Measurements from ENCODE around the gene CPEB4.

CPEB4 gene

DNA sequence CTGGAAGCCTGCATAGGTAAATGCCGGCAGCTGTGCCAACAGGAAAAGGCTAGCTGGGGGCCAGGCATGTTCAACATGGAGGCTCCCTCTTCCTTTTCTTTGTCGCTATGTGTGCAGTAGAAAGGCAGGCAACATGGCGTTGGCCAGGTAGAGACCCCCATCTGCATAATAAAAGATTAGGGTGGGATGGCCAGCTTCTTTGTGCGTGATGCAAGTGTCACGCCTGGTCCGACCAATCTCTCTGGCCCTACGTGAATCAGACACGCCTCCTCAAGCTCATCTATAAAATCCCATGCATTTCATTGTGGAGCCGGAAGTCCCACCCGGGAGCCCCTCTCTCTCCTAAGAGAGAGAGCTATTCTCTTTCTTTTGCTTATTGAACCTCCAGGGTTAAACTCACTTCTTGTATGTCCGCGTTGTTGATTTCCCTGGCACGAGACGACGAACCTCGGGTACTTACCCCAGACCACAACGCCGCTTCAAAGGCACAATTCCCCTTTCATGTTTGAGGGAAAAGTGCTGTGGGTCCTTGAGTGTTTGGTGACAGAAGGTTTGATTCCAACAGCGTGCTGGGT is 75.8 kb downstream of the CPEB4 start:
- DNase-seq (ENCODE audit: low spot score) = no peak
- TF ChIP-seq, protein P1, sequence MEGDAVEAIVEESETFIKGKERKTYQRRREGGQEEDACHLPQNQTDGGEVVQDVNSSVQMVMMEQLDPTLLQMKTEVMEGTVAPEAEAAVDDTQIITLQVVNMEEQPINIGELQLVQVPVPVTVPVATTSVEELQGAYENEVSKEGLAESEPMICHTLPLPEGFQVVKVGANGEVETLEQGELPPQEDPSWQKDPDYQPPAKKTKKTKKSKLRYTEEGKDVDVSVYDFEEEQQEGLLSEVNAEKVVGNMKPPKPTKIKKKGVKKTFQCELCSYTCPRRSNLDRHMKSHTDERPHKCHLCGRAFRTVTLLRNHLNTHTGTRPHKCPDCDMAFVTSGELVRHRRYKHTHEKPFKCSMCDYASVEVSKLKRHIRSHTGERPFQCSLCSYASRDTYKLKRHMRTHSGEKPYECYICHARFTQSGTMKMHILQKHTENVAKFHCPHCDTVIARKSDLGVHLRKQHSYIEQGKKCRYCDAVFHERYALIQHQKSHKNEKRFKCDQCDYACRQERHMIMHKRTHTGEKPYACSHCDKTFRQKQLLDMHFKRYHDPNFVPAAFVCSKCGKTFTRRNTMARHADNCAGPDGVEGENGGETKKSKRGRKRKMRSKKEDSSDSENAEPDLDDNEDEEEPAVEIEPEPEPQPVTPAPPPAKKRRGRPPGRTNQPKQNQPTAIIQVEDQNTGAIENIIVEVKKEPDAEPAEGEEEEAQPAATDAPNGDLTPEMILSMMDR (IDR thresholded peaks at IDR 0.05; ENCODE audit: extremely low read depth, missing control alignments) = no peak

DNA sequence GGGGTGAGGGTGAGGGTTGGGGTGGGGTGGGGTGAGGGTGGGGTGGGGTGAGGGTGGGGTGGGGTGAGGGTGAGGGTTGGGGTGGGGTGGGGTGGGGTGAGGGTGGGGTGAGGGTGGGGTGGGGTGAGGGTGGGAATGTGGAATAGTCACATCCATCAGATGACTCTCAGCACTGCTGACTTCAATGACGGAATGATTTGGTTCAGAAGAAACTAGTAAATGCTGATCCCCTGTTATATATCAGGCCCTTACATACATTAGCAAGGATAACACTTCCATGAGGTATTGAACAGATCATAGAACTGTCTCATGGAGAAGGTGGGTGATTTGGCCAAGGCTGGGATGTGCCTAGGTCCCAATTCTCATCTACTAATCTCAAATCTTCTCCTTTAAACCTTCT is 76.4 kb downstream of the CPEB4 start:
- no peak for DNase-seq (ENCODE audit: low spot score)
- TF ChIP-seq, protein P1 (IDR thresholded peaks at IDR 0.05; ENCODE audit: extremely low read depth, missing control alignments) = no peak

DNA sequence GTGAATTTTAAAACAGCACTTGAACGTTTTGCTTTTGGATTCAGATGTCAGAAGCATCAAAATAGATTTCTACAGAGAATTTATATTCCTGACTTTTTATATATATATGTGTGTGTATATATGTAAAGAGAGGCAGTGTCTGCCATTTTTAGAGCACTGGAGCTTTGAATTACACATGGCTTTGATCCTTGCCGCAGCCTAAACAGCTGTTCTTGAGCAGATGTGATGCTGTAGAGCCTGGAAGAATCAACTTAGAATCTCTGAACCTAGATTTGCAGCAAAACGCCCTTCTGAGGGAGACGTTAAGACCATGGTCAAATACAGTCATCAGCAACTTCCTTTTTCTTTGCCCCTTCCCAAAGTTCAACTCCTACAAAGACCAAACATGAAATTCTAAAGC is 79.1 kb downstream of the CPEB4 start:
- DNase-seq (ENCODE audit: low spot score) = no peak
- TF ChIP-seq, protein P1 (IDR thresholded peaks at IDR 0.05; ENCODE audit: extremely low read depth, missing control alignments) = no peak

- TF ChIP-seq, protein P1 (IDR thresholded peaks at IDR 0.05; ENCODE audit: extremely low read depth, missing control alignments) = no peak
- DNase-seq (ENCODE audit: low spot score) = no peak
Observed at GRCh38 chr5:173968154-173968797, 80.1 kb downstream of the CPEB4 start.

- TF ChIP-seq, protein P1 (IDR thresholded peaks at IDR 0.05; ENCODE audit: extremely low read depth, missing control alignments) = no peak
- no peak for DNase-seq (ENCODE audit: low spot score)
Observed at GRCh38 chr5:173969167-173970049, 81.3 kb downstream of the CPEB4 start.

DNA sequence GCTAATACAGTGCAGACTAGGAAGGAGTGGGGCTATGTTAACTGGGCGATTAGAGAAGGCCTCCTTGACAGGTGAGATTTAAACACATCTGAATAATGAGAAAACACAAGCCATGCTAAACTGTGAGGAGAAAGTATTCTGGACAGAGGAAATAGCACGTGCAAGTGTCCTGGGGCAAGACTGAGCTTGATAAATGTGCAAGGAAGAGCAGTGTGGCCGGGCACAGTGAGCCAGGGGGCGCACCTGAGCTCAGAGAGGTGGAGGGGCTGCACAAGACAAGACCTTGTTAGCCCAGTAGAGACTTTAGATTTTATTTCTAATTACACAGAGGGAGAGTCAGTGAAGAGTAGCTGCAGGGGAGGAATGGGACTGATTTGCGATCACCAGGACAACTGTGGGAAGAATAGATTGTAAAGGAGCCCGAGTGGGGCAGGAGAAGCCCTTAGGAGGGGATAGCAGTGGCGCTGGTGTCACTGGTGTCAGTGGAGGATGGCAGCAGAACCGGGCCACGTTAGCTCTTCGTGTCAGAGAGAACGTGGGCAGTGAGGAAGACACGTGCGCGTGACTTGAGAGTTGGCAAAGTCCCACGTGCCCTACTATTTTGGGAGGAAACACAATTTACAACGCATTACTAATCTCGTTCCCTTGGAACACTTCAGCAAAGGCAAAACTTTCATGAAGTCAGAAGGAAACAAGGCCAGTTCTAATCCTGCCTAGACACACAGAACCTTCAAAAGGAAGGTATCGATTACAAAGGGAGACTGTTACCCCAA is 82.9 kb downstream of the CPEB4 start:
- no peak for DNase-seq (ENCODE audit: low spot score)
- TF ChIP-seq, protein P1 (IDR thresholded peaks at IDR 0.05; ENCODE audit: extremely low read depth, missing control alignments) = no peak

All from GM20000 (cell line).